ENCODE measurements around the gene FGGY.
"Not testable (repeated sequence)": the region's sequence is repeated elsewhere in the genome, so short reads cannot be mapped to it uniquely, and the experiment has no call there.

Gene FGGY

GRCh38 chr1:59282951-59283350 lies 13.9 kb upstream of the FGGY start:
- Histone ChIP-seq H3K4me3 (no peak overlapping the region), H3K27ac (no peak overlapping the region)

GRCh38 chr1:59285691-59286090 lies 11.2 kb upstream of the FGGY start:
- no peak overlapping the region for H3K27ac ChIP-seq
- no peak overlapping the region for H3K4me3 ChIP-seq

GRCh38 chr1:59288046-59288445 lies 8.8 kb upstream of the FGGY start:
- H3K27ac ChIP-seq, result no peak overlapping the region
- no peak overlapping the region for H3K4me3 ChIP-seq

GRCh38 chr1:59289570-59289969 lies 7.3 kb upstream of the FGGY start:
- Histone ChIP-seq H3K27ac (peak overlapping the region in 1 of 21 experiments; percentile 39), H3K4me3 (no peak overlapping the region)

- peak overlapping the region in 2 of 21 experiments; percentile 30 to 39 for H3K27ac ChIP-seq
- H3K4me3 ChIP-seq, result no peak overlapping the region
Observed at GRCh38 chr1:59290193-59290949, 6.5 kb upstream of the FGGY start.

GRCh38 chr1:59291561-59291960 lies 5.3 kb upstream of the FGGY start:
- no peak overlapping the region for H3K4me3 ChIP-seq
- peak overlapping the region in 4 of 21 experiments; percentile 8 to 54 (median 46) for H3K27ac ChIP-seq

GRCh38 chr1:59292562-59292961 lies 4.3 kb upstream of the FGGY start:
- Histone ChIP-seq H3K27ac (peak overlapping the region in 6 of 21 experiments; percentile 20 to 54 (median 41)), H3K4me3 (no peak overlapping the region)

GRCh38 chr1:59293206-59293605 lies 3.7 kb upstream of the FGGY start:
- Histone ChIP-seq H3K4me3 (no peak overlapping the region), H3K27ac (peak overlapping the region in 8 of 21 experiments; percentile 10 to 54 (median 29))

- H3K4me3 ChIP-seq, result no peak overlapping the region
- H3K27ac ChIP-seq, result peak overlapping the region in 2 of 21 experiments; percentile 10 to 51
Observed at GRCh38 chr1:59293849-59294248, 3.0 kb upstream of the FGGY start.

GRCh38 chr1:59294423-59294822 lies 2.5 kb upstream of the FGGY start:
- no peak overlapping the region for H3K27ac ChIP-seq

GRCh38 chr1:59295618-59296017 lies 1.3 kb upstream of the FGGY start:
- Histone ChIP-seq H3K27ac (peak overlapping the region in 20 of 21 experiments; percentile 85 to 99 (median 95)), H3K4me3 (peak overlapping the region in 5 of 7 experiments; percentile 41 to 53 (median 46))

More at GRCh38 chr1:59294423-59294822, 2.5 kb upstream of the FGGY start:
- H3K4me3 ChIP-seq, result no peak overlapping the region

GRCh38 chr1:59298026-59298583 lies 1.2 kb downstream of the FGGY start:
- Histone ChIP-seq H3K4me3 (no peak overlapping the region), H3K27ac (peak overlapping the region in 18 of 21 experiments; percentile 13 to 99 (median 95))

- Histone ChIP-seq H3K27ac (peak overlapping the region in 17 of 21 experiments; percentile 13 to 99 (median 94)), H3K4me3 (no peak overlapping the region)
Observed at GRCh38 chr1:59298710-59299346, 1.9 kb downstream of the FGGY start.

GRCh38 chr1:59299670-59300069 lies 2.8 kb downstream of the FGGY start:
- not testable (repeated sequence) for H3K27ac ChIP-seq

GRCh38 chr1:59302297-59302696 lies 5.4 kb downstream of the FGGY start:
- H3K4me3 ChIP-seq, result no peak overlapping the region
- no peak overlapping the region for H3K27ac ChIP-seq

More at GRCh38 chr1:59299670-59300069, 2.8 kb downstream of the FGGY start:
- not testable (repeated sequence) for H3K4me3 ChIP-seq

- Histone ChIP-seq H3K27ac (no peak overlapping the region), H3K4me3 (no peak overlapping the region)
Observed at GRCh38 chr1:59302871-59303270, 6.0 kb downstream of the FGGY start.

GRCh38 chr1:59305188-59305587 lies 8.3 kb downstream of the FGGY start:
- Histone ChIP-seq H3K27ac (no peak overlapping the region), H3K4me3 (no peak overlapping the region)

GRCh38 chr1:59307591-59307990 lies 10.7 kb downstream of the FGGY start:
- H3K27ac ChIP-seq, result no peak overlapping the region
- no peak overlapping the region for H3K4me3 ChIP-seq

GRCh38 chr1:59308839-59309238 lies 11.9 kb downstream of the FGGY start:
- Histone ChIP-seq H3K27ac (no peak overlapping the region), H3K4me3 (no peak overlapping the region)

- Histone ChIP-seq H3K4me3 (no peak overlapping the region), H3K27ac (peak overlapping the region in 1 of 21 experiments; percentile 18)
Observed at GRCh38 chr1:59309392-59309791, 12.5 kb downstream of the FGGY start.
